NCI-H345 treated with DMSO at 0.1 percent for 48 hours (cell line): ENCODE data around the gene ZNF462.
A peak's percentile ranks its signal among the peaks of the same experiment; 100 is the strongest.
"Not testable (repeated sequence)": the region's sequence is repeated elsewhere in the genome, so short reads cannot be mapped to it uniquely, and the experiment has no call there.

Experiments
- DNase-seq: peaks from one replicate; lab custom pipeline; 2025; ENCODE audit not compliant: unreplicated experiment; lab: John Stamatoyannopoulos, UW

The ZNF462 gene

DNA sequence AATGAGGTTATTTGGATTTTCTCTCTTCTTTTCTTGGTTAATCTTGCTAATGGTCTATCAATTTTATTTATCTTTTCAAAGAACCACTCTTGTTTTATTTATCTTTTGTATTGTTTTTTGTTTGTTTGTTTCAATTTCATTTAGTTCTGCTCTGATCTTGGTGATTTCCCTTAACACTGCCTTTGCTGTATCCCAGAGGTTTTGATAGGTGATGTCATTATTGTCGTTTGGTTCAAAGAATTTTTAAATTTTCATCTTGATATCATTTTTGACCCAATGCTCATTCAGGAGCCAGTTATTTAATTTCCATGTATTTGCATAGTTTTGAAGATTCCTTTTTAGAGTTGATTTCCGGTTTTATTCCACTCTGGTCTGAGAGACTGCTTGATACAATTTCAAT lies 126.9 kb downstream of the ZNF462 start:
- DNase-seq, result not testable (repeated sequence)

- DNase-seq, result no peak
Measured at GRCh38 chr9:106992186-106992585, 129.2 kb downstream of the ZNF462 start.

GRCh38 chr9:106993603-106994002 lies 130.6 kb downstream of the ZNF462 start:
- no peak for DNase-seq

DNA sequence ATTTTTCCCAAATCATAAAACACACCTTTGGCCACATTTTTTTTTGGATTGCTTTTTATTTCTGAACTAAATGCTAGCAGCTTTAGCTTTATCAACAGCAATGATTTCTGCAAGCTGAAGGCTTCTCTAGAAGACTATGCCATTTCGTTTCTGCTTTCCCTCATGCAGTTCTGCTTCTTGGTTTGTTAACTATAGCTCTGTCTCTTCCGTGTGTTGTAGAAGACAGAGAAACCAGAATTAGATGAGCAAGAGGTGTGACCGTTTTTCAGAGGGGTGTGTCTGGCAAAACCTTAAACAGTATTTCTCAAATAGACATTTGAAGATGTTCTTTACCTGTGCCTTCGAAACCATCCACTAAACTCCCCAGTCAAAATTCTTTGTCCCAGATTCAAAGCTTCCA lies 131.5 kb downstream of the ZNF462 start:
- DNase-seq, result no peak

DNA sequence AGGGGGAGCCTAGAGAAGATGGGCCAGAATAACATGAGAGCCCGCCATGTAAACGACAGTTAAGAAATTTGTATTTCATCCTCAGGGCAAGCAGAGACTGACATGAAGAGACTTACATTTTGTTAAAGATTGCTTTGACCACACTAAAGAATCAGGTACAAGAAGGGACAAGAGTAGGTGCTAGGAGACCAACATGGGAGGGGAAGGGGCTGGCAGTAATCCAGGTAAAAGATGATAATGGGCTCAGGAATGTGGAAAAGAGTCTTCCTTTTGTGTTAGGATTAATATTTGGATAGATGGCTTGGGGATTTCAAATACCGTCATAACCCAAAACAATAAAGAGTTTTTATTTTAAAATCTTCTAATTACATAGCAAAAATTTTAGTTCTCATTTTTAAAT lies 137.3 kb downstream of the ZNF462 start:
- no peak for DNase-seq

DNA sequence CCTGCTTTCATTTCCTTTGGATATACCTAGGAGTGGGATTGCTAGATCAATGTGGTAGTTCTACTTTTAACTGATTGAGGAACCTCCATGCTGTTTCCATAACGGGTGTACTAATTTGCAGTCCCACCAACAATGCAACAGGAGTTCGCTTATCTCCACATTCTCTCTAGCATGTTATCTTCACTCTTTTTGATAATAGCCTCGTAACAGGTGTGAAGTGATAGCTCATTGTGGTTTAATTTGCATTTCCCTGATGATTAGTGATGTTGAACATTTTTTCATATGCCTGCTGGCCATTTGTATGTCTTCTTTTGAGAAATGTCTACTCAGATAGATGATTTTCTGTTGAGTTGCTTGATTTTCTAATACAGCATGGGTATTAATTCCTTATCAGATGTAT lies 142.2 kb downstream of the ZNF462 start:
- DNase-seq, result no peak

- no peak for DNase-seq
Measured at GRCh38 chr9:107007402-107007801, 144.4 kb downstream of the ZNF462 start.

DNA sequence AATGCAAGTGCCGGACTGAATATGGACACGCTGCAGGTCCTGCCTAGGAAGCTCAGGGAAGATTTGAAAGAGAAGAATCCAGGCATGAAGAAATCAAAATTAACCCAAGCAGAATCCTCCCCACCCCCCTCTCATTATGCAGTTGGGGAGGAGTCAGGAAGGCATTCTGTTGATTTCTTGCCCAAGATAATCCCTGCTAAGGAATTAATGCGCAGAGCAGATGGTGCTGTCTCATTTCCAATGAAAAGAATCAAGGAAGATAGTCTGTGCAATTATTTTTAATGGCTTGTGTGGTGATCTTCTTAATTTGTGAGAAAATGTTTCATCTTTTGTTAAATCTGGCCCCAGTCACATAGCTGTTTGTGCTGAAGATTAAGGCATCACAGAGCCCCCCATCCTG lies 145.0 kb downstream of the ZNF462 start:
- no peak for DNase-seq

DNA sequence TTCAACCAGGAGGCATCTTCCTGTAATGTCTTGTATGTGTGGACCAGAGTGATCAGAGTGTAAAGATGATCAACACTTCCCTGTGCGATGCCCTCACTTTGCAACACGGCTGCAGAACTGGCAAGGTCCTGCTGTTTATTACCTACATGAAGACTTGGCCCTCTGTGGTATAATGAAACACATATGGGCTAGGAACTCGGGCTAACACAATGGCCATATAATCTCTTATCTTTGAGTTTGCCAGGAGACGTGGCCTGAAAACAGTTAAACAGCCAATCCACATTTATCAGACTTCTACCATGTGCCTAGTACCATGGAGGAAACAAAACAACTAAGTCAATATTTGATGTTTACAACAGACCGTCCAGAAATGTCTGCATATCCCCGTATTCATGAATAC lies 145.5 kb downstream of the ZNF462 start:
- DNase-seq, result no peak

DNA sequence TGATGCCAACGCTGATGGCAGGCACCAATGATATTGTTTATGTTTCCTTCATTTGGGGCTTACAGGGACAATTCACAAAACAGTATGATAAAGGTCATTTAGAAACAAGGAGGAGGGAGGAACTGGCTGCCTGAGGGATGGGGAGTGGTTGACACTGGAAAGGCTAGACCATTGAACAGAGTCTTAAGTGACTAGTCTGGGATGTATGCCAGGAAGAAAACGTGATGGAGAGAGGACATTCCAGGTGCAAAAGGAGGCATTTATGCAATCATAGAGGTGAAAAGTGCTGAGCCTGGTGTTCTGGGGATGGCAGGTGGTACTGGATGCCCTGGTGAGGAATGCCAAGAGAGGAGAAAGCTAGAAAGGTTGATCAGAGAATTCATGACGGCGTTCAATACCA lies 153.4 kb downstream of the ZNF462 start:
- no peak for DNase-seq

DNA sequence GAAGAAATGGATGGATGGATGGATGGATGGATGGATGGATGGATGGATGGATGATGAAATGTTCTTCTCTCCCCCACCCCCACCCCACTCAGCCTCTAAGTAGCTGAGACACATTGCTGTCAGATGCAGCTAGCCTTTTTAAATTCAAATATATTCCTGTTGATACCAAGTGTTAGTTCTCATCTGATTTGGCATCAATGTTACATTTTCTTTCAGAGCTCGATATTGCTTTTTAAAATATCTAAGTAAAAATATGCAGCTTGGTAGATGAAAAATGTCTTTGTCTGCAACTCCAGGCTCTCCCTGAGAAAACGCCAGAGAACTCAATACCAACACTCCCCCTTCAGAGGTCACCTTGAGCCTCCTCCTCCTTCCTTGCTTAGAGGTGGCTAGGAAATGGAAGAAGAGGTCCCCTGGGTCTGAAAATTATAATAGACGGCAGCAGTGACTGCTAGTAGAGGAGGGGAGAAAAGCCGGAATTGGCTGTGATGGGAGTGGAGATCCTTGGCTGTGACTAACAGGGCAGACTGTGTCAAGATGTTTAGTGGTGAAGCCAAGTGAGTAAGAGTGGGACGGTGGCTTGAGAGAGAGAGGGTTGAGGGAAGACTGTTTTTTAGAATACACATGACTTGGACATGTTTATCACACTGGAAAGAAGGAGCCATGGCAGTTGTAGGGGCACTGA lies 156.0 kb downstream of the ZNF462 start:
- DNase-seq, result no peak

DNA sequence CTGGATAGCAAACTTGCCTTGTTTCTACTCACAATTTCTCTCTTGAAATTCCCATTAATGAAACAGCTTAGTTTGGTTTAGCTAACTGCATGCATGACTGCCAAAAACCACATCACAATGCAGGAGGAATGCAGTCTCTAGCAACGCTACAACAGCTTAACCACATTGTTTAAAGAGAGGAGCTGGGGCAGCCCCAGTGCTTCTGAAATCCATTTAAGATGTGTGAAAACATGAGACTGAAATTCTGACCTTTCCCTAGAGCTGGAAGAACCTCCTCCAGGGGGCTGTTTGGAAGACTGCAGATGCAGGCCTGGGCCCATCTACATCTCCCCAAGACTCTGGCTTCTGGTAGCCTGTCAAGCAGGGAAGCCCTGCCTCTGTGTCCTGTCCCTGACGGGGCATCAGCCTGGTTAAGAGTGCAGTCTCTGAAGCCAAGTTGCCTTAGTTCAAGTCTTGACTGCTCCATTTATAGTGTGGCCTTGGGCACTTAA lies 157.1 kb downstream of the ZNF462 start:
- no peak for DNase-seq

DNA sequence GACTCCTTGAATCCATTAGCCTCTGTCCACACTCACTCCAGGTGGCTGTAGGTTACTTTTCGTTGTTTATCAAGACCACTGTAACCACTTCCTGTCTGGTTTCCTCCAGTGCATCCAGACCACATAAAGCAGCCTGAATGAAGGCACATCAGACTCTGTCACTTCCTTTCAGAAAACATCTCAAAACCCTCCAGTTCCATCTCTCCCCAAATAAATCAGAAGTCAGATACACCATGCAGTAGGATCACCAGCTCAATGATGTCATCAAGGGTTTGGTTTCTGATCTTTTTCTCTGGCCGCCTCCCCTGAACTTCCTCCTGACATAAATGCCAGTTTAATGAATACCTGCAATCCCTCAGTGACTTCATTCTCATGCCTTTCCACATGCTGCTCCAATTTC lies 161.2 kb downstream of the ZNF462 start:
- DNase-seq, result no peak

DNA sequence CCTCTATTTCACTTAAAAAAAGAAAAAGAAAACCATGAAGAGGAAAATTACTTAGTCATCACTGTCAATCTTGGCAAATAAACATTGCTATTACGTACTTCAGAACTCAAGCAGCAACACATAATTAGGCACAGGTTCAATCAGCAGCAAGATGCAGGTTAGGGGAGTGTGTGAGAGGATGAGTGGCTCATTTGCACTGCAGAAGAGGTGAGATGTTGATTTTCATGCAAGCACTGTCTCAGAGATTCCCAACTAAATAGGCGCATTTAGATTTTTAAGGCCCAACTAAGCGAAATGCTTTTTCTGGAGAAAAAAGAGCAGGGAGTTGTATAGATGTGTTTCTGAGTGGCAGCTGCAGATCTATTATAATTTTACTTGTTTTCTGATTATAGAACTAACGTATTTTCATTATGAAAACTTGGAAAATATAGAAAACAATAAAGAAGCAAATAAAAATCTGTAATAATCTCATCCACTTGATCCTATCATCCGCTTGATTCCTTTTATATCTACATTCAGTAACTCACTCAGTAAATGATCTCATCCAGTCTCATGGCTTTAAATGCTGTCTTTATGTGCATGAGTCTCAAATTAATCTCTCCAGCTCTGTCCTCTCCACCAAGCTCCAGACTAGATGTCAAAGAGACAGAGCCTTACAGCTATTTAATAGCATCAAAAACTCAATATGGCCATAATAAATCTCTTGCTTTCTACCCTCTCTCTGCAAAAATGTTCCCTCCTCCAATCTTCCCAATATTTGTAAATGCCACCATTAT lies 162.5 kb downstream of the ZNF462 start:
- DNase-seq, result peak; percentile 31

DNA sequence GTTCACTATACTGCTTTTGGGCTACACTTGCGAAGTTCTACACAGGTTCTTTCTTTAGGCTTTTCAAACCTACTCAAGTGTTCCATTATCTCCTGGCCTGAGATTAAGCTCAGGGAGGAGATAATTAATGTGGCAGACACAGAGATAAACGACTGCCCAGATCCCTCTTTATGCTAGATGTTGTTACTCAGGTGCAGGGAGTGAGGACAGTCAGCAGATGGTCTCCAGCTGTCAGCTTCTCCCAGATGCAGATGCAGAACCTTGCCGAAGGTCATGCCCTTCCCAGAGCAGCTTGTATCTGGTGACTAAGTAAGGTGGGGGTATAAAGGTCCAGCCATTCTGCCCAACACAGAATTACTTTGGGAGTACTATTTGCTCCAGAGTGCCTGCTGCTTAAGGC lies 166.2 kb downstream of the ZNF462 start:
- no peak for DNase-seq

GRCh38 chr9:107033966-107034365 lies 171.0 kb downstream of the ZNF462 start:
- no peak for DNase-seq

DNA sequence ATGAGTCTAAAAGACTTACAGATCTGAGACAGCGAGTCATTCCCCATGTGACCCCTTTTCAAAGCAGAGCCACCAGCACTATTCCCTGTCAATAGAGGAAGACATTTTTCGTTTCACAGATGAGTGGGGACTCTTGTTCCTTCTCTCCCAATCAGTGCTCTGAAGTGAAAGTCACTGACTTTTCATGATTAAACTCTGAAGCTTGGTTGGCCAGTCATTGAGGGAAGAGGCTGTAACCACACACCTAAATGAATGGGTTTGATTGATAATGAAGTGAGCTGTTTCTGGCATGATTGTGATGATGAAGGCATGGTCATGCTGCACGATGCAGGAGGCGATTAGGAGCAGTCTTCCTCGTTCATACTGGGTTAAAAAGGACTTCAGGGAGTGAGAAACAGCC lies 171.9 kb downstream of the ZNF462 start:
- no peak for DNase-seq

GRCh38 chr9:107036367-107036766 lies 173.4 kb downstream of the ZNF462 start:
- no peak for DNase-seq

DNA sequence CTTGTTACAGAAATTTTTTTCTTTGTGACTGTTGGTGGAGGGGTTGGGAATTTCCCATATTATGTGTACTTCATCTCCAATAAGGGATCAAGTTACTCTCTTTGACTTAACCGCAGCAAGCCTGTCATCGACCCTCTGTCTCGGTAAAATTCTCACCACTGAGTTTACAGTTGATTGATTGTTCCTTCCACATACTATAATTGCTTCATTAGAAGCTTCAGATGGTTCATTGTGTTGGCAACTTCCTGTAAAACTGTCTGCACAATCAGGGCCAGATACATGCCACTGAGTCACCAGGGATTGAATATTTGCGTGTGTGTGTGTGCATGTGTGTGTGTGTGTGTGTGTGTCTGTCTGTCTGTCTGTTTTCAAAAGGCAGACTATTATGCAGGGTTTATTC lies 176.6 kb downstream of the ZNF462 start:
- DNase-seq, result no peak

GRCh38 chr9:107042606-107043005 lies 179.6 kb downstream of the ZNF462 start:
- DNase-seq, result no peak

- DNase-seq, result no peak
Measured at GRCh38 chr9:107043886-107044285, 180.9 kb downstream of the ZNF462 start.

DNA sequence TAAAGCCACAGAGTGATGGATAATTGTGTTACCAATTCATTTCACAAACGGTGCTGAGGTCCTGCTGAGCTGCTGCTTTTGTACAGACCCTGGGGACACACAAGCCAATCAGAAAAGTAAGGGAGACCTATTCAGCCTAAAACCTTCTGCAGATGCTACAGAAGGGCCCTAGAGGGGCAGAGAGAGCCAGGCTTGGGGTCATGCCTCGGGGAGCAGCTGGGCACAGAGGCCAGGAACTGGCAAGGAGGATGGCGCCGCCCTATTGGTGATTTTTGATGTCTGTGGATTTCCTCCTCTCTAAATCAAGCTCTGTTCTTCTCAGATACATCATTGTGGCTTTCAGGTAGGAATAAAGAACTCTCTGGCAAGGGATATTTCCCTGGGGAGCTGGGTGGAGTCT lies 181.9 kb downstream of the ZNF462 start:
- DNase-seq, result no peak

GRCh38 chr9:107046692-107047091 lies 183.7 kb downstream of the ZNF462 start:
- DNase-seq, result no peak
